GM06990 (cell line): ENCODE measurements around the gene CENPW.

Experiments used
- DNase-seq: peaks from one replicate; pipeline ENCODE4 v3.0.0-alpha.2; 2011; ENCODE audit not compliant: insufficient read length; ENCODE audit errors: extremely low read depth
- H3K27me3 ChIP-seq: replicated peaks from 2 replicates; pipeline ENCODE4 v1.6.0; 2011; ENCODE audit warnings: low read length; ENCODE audit not compliant: control insufficient read depth, insufficient read depth
- H3K36me3 ChIP-seq: 2 replicates; pipeline ENCODE4 v1.5.1; 2011; ENCODE audit warnings: low read length; ENCODE audit not compliant: control insufficient read depth, insufficient read depth
- H3K4me3 ChIP-seq: replicated peaks from 2 replicates; pipeline ENCODE4 v1.5.1; 2011; ENCODE audit warnings: low read depth, mild to moderate bottlenecking, control low read depth, low read length
- CTCF ChIP-seq: IDR thresholded peaks from 2 replicates; pipeline ENCODE4 v1.5.1; 2011; ENCODE audit warnings: low read length, control low read depth, mild to moderate bottlenecking, inconsistent platforms; ENCODE audit not compliant: insufficient read depth, poor library complexity, severe bottlenecking

The CENPW gene

GRCh38 chr6:126385536-126385935 lies 45.6 kb downstream of the CENPW start:
- H3K27me3 ChIP-seq: no peaks in the 10 kb centered on the region
- no peak for DNase-seq
- TF ChIP-seq CTCF: no peak
- no peaks in the 10 kb centered on the region for H3K36me3 ChIP-seq
- H3K4me3 ChIP-seq: no peak overlapping the region

DNA sequence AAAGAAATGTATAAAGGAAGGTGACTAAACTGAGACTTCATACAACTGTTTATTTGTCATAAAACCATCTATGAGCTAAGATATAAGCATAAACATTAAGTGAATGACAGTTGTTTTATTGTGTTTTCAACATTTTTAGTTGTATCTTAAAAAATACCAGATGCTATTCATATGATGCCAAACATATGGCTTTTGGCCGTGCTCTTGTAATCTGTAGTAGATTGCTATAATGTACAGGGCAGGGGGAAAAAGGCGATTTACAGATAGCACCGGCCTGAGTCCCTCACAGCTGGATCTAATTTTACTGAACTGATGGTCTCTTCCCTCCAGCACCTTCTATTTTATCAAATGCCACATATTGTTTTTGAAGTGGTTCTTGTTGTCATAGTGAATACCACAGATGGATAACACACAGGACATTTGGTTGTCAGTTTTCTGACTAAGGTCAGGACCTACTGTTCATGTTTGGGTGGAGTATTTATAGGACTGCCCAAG lies 48.2 kb downstream of the CENPW start:
- Histone ChIP-seq H3K27me3 (no peaks in the 10 kb centered on the region), H3K36me3 (no peaks in the 10 kb centered on the region), H3K4me3 (no peak overlapping the region)
- TF ChIP-seq CTCF: no peak
- DNase-seq: no peak

DNA sequence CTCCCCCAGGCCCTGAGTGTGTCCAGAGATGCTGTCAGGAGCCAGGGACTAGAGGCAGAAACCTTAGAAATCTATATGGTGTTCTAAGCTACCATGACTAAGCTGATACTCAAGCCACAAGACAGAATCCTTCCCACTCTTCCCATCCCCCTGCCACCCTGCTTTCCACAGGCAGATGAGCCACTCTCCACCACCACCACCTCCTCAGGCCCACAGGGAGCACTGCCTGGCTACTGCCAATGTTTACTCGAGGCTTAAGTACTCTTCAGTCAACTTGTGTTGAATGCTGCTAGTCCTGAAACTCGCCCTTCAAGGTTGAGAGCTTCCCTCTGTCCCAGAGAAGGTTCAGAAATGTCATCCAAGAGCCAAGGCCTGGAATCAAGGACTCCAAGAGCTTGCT lies 56.2 kb downstream of the CENPW start:
- Histone ChIP-seq H3K27me3 (no peaks in the 10 kb centered on the region), H3K4me3 (no peak overlapping the region), H3K36me3 (no peaks in the 10 kb centered on the region)
- DNase-seq: no peak
- TF ChIP-seq CTCF: no peak
